HG03045 (cell line): ENCODE measurements around the gene FRMPD2.
"Not testable (repeated sequence)": the region's sequence is repeated elsewhere in the genome, so short reads cannot be mapped to it uniquely, and the experiment has no call there.

Experiments
- ATAC-seq: cut with Tn5 transposase; IDR thresholded peaks from one replicate; pipeline ENCODE4 v1.9.1; 2021; ENCODE audit warnings: mild to moderate bottlenecking, moderate library complexity; ENCODE audit not compliant: unreplicated experiment

FRMPD2 gene

DNA sequence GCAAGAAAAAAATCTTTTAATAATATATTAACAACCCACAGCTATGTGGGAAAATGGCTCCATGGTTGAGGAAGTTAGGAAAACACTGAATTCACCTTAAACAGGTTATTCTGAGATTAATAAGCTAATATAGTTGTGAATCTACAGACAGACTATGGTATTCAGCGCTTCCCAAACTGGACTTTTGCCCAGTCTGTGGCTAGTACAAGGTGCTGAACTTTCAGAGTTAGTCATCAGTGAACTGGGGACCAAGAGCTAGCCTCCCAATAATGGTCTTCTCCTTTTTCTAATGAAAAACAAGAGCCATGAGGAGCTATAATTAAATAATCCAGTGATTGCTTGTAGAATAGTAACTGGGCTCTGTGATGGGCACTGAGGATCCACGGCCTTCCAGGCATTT is 65.3 kb downstream of the FRMPD2 start:
- ATAC-seq: no peak

DNA sequence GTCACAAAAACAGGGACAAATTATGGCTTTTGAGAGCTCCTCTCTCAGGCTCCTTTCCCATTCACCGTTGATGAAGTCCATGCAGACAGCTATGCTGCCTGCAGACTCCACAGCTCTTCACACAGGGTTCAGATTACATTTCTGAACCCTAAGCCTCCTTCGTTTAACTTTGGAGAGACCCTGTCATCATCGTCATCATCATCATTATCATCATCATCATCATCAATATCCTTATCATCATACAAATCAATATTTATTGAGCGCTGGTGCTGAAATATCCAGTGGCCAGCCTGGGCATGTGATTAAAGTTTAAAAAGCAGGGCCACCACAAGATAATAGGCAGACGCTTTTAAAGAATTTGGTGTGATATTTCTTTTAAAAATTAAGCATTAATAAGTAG is 66.6 kb downstream of the FRMPD2 start:
- ATAC-seq: no peak

DNA sequence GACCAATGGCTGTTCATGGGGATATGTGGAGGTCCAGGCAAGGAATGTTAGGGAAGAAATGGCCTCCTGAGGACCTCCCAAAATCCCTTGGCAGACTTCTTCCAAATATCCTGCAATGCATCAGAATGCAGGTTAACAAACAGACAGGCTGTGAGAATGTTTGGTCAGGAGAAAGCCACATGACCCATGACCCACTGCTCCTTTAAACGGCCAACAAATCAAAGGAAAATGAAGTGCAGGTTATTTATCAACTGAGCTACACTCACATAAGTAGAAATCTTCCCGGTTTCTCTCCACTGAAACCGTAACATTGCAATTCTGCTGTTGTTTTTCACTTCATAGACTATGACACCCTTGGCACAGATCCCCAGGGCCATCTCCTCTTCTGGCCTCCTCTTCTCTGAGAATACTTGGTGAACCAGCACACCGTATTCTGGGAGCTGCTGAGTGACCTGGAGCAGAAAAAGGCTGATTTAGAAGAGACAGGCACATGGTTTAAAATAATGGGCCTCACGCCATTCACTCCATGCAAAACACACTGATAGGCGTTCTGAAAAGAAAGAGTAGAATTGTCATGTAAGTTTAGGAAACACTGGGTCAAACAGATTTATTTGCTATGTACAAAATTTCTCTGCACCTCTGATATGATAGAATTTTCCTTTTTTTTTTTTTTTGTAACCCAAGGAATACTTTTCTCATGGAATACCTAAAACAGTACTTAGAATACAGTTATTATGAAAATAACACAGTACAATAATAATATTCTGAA is 67.8 kb downstream of the FRMPD2 start:
- no peak for ATAC-seq

DNA sequence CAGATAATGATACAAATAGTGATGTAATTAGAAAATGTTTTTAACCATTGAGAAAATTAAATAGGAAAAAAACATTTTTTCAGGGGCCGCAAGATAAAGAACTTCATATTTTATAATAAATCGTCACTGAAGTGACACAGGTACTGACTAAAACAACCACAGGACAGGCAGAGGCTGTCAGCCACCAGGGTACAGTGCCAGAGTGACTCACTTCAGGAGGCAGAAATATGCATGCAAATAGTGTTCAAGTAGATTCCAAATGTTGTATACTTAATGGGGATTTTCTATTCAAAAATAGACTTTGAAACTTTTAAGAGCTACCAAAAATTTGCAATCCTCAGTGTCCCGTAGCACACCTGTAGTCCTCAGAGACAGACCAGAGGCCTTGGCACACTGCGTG is 68.6 kb downstream of the FRMPD2 start:
- peak; percentile 50 for ATAC-seq

DNA sequence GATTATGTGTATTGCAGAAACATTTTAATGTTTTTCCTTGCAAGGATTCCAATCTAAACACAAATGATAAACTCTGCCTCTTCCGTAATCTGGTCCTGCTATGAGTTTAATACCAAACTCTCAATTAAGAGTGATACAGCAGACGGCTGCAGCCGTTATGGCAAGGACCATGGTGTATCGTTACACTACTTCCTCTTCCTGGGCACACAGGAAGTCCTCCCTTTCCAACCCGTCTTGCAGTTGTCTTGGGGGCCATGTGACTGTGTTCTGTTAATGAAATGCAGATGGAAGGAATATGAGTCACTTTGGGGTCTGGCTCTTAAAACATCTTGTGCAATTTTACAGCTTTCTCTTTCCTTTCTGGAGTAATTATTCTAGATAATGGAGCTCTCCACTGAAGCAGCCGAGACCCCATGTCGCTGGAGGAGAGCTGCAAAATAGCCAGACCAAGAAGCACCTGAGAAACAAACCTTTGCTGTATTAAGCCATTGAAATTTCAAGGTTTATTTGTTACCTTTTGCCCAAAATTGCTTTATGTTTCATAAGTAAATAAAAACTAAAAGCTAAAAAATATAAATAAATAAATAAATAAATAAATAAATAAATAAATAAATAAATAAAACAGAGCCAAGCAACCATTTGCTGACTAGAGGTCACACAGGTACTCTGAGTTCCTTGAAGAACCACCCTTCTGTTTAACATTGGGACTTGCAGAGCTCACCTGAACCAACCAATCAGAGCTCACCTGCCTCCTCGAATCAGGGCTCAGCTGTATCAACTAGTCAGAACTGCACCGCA is 74.7 kb downstream of the FRMPD2 start:
- ATAC-seq: no peak

DNA sequence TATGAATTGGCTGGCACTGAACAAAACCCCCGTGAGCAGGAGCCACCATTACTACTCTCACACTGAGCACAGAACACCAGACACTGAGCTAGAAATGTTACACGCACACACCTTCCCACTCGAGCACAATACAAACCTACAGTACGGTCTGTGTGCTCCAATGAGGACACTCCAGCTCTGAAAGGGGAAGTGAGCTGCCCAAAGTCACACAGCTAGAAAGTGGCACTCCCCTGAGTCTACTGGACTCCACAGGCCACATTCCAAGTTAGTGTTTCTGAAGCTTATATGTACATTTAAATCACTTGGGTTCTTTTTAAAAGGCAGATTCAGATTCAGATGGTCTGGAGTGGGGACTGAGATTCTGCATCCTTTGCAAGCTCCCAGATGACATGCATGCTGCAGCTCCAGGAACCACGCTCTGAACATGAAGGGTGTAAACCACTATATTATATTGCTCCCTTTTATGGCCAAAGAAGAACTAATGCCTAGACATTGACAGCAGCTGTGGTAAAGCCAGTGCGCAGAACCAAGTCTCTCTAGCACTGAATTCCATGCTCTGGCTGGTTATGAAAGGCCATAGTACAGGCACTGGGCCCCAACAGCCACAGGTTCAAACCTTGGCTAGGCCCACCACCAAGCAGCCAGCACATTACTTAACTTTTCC is 77.1 kb downstream of the FRMPD2 start:
- no peak for ATAC-seq

DNA sequence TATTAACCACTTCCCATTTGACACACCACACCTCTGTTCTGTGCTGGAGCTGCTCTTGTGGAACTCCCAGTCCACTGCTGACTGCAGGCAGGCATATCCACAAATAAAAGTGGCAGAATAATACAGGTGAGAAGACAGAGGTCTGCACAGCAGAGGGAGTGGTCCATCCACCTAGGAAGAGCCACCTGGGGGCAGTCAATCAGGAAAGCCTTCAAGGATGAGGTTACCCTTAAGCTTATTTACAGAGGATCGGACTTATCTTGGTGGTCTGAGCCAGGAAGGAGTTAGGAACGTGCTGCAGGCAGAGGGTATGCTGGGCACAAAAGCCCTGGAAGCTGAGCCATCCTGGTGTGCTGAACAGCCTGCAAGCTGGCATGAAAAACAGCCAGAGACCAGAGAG is 78.7 kb downstream of the FRMPD2 start:
- ATAC-seq: no peak

DNA sequence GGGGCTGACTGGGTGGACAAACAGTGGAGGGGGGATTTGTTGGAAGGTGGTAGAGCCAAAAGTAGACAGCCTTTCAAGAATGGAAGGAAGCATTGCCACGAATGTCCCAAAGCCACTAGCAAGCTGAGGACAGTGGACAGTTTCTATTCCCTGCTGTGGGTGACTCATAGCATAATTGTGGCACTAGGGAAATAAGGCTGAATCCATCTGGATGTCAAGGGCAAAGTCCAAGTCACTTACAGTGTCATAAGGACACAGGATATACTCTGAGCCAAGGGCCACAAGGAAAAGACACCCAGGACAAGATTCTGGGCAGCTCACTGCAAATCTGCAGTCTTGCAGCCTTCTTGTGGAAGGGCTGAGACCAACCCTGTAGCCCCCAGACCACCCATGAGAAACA is 79.7 kb downstream of the FRMPD2 start:
- no peak for ATAC-seq

DNA sequence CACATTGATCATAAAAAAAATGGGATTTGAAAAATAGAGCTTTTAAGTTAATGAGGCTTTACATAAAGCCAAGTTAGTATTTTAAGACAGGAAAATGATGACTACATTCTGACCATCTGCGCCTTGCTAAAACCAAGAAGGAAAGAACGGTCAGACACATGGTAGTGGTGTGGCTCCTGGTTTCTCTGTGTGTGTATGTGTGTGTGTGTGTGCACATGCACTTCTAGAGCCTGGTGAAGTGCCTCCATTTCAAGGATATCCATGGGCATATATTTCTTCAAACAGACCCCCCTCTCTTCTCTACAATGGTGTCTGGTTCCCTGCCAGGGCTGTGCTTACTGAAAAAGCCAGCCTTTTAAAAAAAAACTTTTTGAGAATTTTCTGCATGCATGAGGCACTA is 80.9 kb downstream of the FRMPD2 start:
- no peak for ATAC-seq

DNA sequence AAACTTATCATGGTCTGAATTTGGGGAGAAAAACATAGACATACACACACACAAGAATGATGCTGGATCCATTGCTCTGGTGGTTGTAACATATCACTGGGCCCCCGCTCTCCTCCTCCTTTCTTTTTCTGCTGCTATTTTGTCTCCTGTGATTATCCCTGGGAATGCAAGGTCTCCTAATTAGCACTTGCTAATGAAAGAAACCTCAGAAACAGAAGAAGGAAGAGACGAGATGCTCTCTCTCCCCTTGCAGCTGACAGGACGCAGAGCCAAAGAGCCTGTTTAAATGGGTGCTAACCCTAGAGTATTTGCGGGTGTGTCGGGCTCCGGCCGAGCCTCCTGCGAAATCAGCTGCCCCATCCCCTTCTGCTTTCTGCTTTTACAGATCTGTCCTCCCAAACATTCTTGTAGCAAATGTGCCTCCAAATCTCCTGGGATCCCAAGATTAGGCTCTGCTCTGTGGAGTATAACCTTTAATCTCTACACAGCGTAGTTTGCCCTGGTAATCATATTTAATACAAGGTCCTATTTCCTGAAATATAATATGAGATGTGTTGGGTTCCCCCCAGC is 81.5 kb downstream of the FRMPD2 start:
- ATAC-seq: no peak

DNA sequence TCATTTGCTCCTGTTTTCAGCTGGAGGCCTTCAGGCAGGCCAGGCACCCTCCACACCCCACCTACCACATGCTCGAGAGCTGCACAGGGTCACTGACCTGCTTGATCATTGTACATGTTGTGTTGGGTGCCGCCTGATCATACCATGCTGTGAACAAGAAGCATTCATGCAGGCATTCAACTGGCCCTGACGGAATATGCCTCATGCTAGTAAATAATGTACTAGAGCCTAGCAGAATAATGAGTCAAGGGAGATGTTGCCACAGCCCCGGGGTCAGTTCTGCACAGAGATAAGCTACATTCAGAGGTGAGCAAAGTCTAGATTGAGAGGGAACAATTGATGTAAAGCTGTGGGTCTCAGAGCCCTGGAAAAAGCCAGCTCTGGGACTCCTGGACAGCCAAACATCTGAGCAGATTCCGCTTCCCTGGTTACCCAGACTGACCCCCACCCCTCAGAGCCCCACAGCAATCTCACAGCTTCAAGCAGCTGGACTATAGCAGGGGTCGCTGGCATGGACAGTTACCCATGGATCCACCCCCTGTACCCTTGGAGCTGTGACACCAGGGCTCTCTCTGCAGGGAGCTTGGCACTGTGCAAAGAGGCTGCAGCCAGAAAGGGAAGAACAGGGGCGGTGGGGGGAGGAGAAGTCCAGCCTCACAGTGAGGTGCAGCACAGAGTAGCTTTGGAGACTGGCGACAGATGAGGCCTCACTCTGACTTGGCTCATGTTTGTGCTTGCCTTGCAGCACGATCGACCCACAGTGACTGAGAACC is 86.6 kb downstream of the FRMPD2 start:
- no peak for ATAC-seq

DNA sequence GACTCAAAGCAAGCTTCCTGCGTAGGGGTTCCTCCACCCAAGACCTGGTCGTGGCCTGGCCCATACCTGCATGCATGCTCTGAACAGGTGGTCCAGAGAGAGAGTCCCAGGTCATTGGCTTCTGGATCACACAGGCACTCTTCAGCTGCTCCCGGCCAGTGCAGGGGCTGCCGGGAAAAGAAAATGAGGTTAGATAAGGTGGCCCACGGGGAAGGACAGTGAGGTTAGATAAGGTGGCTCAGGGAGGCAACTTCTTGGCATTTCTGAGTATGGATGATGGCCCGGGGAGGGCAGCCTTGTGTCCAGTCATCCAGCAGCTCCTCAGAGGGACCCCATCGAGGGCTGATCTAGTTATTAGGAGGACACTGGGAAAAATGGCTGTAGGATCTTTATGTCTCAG is 87.4 kb downstream of the FRMPD2 start:
- no peak for ATAC-seq

DNA sequence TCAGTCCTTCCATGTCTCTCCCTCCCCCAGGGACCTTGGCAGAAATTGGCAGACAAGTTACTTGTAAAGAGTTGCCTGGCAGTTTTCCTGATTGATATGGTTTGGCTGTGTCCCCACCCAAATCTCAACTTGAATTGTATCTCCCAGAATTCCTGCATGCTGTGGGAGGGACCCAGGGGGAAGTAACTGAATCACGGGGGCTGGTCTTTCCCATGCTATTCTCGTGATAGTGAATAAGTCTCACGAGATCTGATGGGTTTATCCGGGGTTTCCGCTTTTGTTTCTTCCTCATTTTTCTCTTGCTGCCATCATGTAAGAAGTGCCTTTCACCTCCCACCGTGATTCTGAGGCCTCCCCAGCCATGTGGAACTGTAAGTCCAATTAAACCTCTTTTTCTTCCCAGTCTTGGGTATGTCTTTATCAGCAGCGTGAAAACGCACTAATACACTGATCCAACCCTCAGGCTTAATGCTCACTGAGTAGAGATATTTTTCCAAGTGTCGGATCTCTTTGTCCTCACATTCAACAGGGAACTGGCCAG is 88.2 kb downstream of the FRMPD2 start:
- not testable (repeated sequence) for ATAC-seq

DNA sequence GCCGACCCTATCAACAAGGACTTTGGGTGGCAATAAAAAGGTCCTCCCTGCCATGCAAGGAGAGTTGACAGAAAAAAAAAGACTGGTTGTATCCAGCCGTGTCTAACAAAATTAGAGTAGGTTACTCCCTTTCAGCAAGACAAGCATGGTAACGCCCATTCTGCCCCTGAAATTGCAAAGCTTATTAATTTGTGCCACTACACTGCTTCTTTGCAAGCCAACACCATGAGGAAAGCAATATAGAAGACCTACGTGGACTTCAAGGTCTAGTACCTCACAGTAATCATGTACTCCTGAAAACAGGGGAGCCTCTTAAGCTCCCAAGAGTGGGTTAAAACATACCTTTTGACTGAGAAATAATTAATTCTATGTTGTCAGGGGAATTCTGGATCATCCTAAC is 90.3 kb downstream of the FRMPD2 start:
- ATAC-seq: no peak

DNA sequence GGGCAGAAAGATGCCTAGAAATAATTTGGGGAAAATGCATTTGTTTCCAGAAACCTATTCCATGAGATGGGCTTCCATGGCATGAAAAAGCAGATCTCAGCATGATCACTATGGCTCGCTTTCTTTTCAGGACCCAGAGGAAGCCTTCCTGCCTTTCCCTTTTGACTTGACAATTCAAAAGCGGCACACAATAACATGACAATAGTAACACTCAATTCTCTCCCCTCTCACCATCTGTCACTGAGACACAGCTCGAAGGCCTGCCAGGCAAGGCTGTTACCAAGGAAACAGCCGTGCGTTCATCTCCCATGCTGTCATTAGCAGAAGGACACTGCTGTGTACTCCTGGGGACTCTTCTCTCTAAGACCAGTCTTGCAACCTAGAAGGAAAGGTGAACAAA is 101.8 kb downstream of the FRMPD2 start:
- not testable (repeated sequence) for ATAC-seq

DNA sequence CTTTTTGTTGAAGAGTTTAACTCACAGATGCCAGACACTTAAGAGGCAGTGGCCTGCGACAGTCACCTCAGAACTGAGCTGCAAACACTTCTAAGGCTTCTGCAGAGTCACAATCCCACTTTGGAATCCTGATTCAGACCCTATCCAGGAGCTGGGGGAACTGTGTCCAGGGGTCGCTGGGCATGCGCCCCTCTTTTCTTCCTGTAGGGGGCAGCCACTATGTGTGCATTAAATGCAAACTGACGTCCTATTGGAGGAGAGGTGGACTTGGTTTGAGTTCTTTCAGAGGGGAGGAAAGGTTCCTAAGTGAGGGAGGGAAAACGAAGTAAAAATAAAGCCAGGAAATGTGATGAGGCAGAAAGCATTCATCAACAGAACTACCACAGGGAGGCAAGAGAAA is 113.8 kb downstream of the FRMPD2 start:
- ATAC-seq: not testable (repeated sequence)

DNA sequence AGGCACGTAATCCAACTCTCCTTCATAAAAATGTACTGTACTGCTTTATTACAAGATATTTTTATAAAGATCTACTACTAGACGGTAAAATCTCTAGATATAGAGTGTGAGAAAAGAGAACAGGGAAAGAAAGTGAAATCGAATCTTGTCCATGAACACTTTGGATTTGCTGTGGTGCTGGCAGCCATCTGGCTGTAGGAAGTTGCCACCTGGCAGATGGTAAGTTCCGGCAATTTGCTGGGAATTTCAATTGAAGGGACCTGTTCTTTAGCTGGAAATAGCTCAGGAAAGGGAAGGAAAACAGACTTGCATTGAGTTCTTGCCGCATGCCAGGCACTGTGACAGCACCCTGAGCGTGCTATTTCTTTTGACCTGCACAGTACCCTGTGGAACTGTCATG is 114.3 kb downstream of the FRMPD2 start:
- ATAC-seq: not testable (repeated sequence)

DNA sequence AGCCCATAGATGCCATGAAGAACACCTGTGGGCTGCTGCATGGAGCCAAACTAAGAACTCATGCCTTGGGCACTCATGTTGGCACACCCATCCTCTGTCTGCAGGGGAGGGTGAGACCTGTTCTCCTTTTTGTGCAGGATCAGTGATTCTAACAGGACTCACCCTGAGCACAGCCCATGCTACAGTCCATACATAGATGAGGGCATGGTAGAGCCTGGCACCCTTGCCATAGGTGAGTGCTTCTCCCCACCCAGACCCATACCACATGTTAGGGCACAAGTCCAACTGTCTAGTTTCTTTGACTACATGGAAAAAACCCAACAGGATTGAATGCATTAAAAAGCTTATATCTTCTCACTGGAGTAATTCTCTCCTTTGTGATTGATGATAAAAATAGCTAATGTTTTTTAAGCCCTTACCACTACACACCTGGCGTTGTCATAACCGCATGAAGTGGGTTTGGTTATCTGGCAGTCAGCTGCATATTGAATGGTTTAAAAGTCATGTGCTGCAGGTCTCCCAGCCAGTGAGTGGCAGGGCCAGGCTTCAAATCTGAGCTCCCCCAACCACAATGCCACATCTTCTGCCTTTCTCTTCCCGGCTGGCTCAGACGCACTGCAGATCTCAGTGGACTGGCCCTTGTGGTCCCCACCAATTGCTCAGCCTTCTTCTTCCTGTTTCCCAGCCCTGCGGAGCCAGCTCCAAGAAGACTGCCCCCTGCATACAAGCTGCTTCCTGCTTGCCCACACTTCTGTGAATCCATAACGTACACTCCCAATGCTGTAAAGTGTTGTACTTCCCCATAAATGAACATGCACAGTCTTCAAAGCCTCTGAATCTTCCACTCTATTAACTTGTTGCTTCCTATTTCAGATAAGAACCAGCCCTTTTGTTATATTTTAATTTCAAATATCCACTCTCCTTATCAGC is 120.0 kb downstream of the FRMPD2 start:
- not testable (repeated sequence) for ATAC-seq

DNA sequence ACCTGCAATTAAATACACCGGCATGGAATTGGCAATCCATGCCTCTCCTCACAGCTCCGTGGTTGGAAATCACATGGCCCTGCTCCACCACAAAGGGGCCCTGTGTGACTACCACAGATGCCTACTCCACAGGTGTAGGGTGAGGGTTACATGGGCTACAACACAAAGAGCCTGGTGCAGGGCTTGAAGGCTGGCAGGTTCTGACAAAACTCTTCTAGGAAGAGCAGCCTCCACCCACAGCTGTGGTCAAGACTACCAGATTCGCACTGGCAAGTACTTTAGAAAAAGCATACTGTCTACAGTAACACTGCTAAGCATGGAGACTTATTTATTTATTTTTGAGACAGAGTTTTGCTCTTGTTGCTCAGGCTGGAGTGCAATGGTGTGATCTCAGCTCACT is 126.9 kb downstream of the FRMPD2 start:
- ATAC-seq: not testable (repeated sequence)
